ENCODE measurements around the gene SYT1.
"Not testable (repeated sequence)": the region's sequence is repeated elsewhere in the genome, so short reads cannot be mapped to it uniquely, and the experiment has no call there.

SYT1 gene

DNA sequence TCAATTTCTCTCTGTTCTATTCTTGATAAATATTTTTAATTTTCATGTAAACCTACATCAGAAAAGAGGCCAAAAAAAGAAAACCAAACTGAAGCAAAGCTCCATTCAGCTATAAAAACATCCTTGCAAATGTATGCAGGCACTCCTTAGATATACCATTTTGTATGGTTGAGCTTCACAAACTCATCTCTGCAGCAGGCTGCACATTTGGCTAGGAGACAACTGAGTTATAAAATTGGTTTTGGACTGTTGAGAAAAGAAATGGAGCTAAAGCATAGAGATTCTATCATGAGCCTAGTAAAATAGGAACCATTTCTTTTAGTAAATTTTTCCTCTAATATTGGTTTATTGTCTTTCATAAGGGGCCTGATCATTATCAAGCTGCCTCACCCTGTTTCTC, 156.4 kb downstream of the SYT1 start:
- no peak for DNase-seq (ENCODE audit: extremely low read depth, low read depth)
- TF ChIP-seq, protein P1, sequence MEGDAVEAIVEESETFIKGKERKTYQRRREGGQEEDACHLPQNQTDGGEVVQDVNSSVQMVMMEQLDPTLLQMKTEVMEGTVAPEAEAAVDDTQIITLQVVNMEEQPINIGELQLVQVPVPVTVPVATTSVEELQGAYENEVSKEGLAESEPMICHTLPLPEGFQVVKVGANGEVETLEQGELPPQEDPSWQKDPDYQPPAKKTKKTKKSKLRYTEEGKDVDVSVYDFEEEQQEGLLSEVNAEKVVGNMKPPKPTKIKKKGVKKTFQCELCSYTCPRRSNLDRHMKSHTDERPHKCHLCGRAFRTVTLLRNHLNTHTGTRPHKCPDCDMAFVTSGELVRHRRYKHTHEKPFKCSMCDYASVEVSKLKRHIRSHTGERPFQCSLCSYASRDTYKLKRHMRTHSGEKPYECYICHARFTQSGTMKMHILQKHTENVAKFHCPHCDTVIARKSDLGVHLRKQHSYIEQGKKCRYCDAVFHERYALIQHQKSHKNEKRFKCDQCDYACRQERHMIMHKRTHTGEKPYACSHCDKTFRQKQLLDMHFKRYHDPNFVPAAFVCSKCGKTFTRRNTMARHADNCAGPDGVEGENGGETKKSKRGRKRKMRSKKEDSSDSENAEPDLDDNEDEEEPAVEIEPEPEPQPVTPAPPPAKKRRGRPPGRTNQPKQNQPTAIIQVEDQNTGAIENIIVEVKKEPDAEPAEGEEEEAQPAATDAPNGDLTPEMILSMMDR (IDR thresholded peaks at IDR 0.05; ENCODE audit: low read depth, low read length), result no peak

DNA sequence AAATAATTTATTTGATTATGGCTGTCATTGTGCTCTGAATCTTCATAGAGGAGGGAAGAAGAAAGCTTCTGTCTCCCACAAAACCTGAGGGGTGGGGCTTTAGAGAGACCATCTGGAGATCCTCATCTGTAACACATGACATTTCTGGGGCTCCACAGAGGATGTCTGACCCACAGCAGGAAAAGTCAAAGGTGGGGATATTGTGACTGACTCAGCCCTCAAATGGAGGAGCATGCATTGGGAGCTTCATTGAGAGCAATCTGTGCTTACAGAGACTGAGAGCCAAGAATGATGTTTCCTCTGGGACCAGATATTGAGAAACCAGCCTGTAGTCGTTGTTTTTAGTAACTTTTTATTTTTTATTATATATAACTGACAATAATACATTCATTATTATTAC, 158.7 kb downstream of the SYT1 start:
- TF ChIP-seq, protein P1 (IDR thresholded peaks at IDR 0.05; ENCODE audit: low read depth, low read length), result no peak
- DNase-seq (ENCODE audit: extremely low read depth, low read depth), result no peak

DNA sequence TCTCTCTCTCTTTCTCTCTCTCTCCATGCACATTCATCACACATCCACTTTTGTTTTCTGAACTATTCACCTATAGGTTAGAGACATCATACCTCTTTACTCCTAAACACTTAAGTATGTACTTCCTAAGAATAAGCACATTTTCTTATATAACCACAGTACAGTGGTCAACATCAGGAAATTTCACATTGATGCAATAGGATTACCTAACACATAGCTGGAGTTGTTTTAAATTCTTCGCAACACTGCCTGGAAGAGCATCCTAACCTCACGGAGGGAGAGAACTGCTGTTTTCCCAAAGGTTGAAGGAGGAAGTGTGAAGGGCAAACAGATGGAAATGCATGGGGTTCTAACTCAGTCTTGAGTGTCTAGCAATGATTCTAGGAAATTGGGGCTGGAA, 159.2 kb downstream of the SYT1 start:
- DNase-seq (ENCODE audit: extremely low read depth, low read depth), result no peak
- TF ChIP-seq, protein P1 (IDR thresholded peaks at IDR 0.05; ENCODE audit: low read depth, low read length), result no peak

DNA sequence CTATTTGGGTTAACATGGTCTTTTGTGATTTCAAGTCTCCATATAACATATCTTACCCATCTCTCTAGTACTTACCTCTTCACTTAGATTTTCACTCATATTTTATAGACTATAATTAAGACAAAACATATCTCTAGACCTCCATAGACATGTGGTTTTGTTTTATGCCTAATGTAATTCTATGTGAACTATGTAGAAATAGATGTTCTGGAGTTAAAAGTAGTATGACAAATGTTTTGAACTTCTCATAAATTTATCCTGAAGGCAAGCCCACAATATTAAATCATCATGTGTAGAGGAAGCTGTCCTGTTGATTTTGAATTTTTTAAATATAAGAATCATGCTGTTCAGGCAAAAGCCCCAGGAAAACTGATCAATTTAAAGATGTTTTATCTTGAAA, 169.2 kb downstream of the SYT1 start:
- TF ChIP-seq, protein P1 (IDR thresholded peaks at IDR 0.05; ENCODE audit: low read depth, low read length), result no peak
- DNase-seq (ENCODE audit: extremely low read depth, low read depth), result no peak

DNA sequence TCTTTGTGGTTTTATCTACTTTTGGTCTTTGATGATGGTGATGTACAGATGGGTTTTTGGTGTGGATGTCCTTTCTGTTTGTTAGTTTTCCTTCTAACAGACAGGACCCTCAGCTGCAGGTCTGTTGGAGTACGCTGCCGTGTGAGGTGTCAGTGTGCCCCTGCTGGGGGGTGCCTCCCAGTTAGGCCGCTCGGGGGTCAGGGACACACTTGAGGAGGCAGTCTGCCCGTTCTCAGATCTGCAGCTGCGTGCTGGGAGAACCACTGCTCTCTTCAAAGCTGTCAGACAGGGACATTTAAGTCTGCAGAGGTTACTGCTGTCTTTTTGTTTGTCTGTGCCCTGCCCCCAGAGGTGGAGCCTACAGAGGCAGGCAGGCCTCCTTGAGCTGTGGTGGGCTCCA, 180.2 kb downstream of the SYT1 start:
- not testable (repeated sequence) for DNase-seq (ENCODE audit: extremely low read depth, low read depth)

DNA sequence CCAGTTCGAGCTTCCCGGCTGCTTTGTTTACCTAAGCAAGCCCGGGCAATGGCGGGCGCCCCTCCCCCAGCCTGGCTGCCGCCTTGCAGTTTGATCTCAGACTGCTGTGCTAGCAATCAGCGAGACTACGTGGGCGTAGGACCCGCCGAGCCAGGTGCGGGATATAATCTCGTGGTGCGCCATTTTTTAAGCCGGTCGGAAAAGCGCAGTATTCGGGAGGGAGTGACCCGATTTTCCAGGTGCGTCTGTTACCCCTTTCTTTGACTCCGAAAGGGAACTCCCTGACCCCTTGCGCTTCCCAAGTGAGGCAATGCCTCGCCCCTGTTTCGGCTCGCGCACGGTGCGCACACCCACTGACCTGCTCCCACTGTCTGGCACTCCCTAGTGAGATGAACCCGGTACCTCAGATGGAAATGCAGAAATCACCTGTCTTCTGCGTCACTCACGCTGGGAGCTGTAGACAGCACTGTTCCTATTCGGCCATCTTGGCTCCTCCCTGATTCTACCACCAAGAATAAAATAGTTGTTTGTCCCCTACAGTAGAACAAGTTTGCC, 180.7 kb downstream of the SYT1 start:
- DNase-seq (ENCODE audit: extremely low read depth, low read depth), result not testable (repeated sequence)

DNA sequence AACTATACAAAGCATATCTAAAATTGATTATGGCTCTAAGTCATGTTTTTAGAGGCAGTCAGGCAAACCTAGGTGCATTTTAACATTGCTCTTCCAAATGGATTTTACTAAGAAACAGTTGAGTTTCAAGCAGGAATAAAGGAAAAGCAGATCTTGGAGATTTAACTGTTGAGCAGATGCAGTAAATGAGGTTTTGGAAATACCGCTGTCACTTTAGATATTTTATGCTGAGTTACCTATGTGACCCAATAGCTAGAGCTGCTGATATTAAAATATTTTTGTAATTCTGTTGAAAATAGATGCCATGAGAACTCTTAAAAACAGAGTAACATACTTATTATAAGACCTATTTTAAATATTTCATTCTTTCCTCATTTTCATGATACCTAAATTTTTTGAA, 181.4 kb downstream of the SYT1 start:
- no peak for DNase-seq (ENCODE audit: extremely low read depth, low read depth)
- TF ChIP-seq, protein P1 (IDR thresholded peaks at IDR 0.05; ENCODE audit: low read depth, low read length), result no peak

DNA sequence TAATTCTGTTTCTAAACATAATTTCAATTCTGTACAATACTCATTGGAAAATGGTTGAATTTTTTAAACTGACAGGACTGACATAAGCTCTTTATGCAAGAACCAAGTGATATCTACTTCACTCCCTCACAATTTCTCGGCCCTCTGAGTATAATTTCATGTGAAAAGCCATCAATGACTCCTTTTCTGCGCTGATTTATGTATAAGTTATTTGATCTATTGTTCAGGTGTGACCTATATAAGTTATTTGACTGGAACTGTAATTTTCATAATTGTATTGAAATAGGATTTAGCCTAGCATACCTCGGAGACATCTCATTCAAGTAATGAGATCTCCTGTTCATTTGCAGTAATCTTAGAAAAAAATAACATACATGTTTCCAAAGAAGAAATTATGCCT, 184.4 kb downstream of the SYT1 start:
- TF ChIP-seq, protein P1 (IDR thresholded peaks at IDR 0.05; ENCODE audit: low read depth, low read length), result no peak
- DNase-seq (ENCODE audit: extremely low read depth, low read depth), result no peak

All from AG09319 (cell line).